ENCODE measurements around the gene DPEP1. TPM values are rescaled to one million over a fixed set of nuclear protein-coding genes. Genes with fewer than 3 reads are reported as not detected.
"Not testable (repeated sequence)": the region's sequence is repeated elsewhere in the genome, so short reads cannot be mapped to it uniquely, and the experiment has no call there.

Gene DPEP1
- total RNA-seq, 1 donor from 2014 or later = not detected

DNA sequence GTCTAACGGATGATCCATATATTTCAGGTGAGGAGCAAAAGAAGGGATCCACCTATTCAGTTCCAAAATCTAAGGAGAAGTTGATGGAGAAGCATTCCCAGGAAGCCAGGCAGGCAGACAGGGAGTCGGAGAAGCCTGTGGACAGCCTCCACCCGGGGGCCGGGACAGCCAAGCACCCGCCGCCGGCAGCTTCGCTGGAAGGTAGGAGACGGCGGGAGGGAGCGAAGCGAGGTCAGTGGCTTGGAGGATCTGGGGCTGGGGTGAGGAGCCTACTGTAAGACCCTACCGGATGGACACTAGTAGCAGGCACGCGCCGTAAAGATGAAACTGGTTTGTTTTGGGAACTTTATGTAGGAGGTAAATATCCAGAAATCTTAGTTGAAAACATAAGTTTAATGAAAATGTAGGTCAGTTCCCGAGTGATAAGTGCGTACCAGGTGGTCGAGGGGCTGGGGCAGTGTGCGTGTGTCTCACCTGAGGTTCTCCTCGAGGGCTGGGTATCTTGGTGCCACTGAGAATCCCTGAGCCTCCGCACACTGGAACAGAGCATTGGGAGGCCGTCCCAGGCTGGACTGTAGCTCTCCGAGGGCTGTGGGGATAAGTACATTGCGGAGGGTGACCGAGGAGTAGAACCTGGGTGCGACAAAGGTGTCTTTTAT is 44.9 kb downstream of the DPEP1 start:
- TF ChIP-seq, protein P1, sequence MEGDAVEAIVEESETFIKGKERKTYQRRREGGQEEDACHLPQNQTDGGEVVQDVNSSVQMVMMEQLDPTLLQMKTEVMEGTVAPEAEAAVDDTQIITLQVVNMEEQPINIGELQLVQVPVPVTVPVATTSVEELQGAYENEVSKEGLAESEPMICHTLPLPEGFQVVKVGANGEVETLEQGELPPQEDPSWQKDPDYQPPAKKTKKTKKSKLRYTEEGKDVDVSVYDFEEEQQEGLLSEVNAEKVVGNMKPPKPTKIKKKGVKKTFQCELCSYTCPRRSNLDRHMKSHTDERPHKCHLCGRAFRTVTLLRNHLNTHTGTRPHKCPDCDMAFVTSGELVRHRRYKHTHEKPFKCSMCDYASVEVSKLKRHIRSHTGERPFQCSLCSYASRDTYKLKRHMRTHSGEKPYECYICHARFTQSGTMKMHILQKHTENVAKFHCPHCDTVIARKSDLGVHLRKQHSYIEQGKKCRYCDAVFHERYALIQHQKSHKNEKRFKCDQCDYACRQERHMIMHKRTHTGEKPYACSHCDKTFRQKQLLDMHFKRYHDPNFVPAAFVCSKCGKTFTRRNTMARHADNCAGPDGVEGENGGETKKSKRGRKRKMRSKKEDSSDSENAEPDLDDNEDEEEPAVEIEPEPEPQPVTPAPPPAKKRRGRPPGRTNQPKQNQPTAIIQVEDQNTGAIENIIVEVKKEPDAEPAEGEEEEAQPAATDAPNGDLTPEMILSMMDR (IDR thresholded peaks at IDR 0.05) = no peak
- Mint-ChIP-seq H3K9me3 (ENCODE audit: unreplicated experiment) (no peaks in the 10 kb centered on the region), H3K27me3 (ENCODE audit: unreplicated experiment) (no peaks in the 10 kb centered on the region), H3K27ac (ENCODE audit: unreplicated experiment) (peak overlapping the region; percentile 86), H3K4me1 (ENCODE audit: unreplicated experiment) (peaks cover 28% of the 10 kb centered on the region), H3K36me3 (ENCODE audit: unreplicated experiment) (peaks cover 11% of the 10 kb centered on the region), H3K4me3 (ENCODE audit: unreplicated experiment) (peak overlapping the region; percentile 86)
- no peak for DNase-seq (ENCODE audit: extremely low spot score, unreplicated experiment)

DNA sequence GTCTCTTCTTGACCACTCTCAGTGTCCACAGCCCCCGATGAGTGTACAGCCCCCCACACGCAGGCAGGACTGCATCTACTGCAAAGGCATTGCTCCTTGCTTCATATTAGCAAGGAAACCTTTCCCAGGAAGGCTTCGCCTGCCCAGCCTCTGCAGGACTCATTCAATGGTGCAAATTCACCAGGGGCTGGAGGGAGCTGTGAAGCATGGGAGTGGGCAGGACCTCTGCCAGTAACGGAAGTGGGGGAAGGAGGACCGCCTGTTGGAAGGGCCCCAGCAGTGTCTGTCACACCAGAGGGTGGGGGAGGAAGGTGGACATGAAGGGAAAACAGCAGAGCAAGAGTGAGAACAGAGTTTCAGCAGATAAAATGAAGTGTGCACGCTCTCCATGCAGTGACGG is 46.7 kb downstream of the DPEP1 start:
- no peak for DNase-seq (ENCODE audit: extremely low spot score, unreplicated experiment)
- no peak overlapping the region for H3K4me3 Mint-ChIP-seq (ENCODE audit: unreplicated experiment)

DNA sequence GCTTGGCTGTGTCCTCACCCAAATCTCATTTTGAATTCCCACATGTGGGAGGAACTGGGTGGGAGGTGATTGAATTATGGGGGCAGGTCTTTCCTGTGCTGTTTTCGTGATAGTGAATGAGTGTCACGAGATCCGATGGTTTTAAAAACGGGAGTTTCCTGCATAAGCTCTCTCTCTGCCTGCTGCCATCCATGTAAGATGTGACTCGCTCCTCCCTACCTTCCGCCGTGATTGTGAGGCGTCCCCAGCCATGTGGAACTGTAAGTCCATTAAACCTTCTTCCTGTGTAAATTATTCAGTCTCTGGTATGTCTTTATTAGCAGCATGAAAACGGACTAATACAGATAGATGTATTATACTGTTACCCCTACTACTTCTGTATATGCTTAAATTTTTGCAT is 47.8 kb downstream of the DPEP1 start:
- DNase-seq (ENCODE audit: extremely low spot score, unreplicated experiment) = no peak
- H3K36me3 Mint-ChIP-seq (ENCODE audit: unreplicated experiment) = peaks cover 19% of the 10 kb centered on the region

More for the DNA sequence above, 46.7 kb downstream of the DPEP1 start:
- no peaks in the 10 kb centered on the region for H3K9me3 Mint-ChIP-seq (ENCODE audit: unreplicated experiment)
- TF ChIP-seq, protein P1 (IDR thresholded peaks at IDR 0.05) = no peak
- H3K27me3 Mint-ChIP-seq (ENCODE audit: unreplicated experiment) = no peaks in the 10 kb centered on the region
- H3K4me1 Mint-ChIP-seq (ENCODE audit: unreplicated experiment) = peaks cover 25% of the 10 kb centered on the region
- H3K27ac Mint-ChIP-seq (ENCODE audit: unreplicated experiment) = no peak overlapping the region
- peaks cover 15% of the 10 kb centered on the region for H3K36me3 Mint-ChIP-seq (ENCODE audit: unreplicated experiment)

DNA sequence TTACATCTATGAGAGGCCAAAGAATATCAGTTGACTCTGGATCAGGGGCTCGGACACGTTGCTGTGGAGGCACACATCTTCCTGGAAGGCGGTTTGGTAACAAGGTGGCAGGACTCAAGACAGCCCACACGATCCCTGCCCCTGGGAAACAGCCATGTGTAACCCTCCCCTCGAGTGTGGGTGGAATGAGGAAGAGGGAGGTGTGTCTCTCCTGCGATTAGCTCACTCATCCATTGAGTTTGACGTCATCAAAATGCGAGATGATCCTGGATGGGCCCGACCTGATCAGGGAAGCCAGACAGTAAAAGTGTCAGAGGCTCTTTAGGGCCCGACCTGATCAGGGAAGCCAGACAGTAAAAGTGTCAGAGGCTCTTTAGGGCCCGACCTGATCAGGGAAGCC is 50.8 kb downstream of the DPEP1 start:
- not testable (repeated sequence) for DNase-seq (ENCODE audit: extremely low spot score, unreplicated experiment); H3K9me3 Mint-ChIP-seq (ENCODE audit: unreplicated experiment); H3K4me3 Mint-ChIP-seq (ENCODE audit: unreplicated experiment); H3K4me1 Mint-ChIP-seq (ENCODE audit: unreplicated experiment); H3K27me3 Mint-ChIP-seq (ENCODE audit: unreplicated experiment); H3K27ac Mint-ChIP-seq (ENCODE audit: unreplicated experiment)
- peaks cover 22% of the 10 kb centered on the region for H3K36me3 Mint-ChIP-seq (ENCODE audit: unreplicated experiment)

More for the DNA sequence above, 47.8 kb downstream of the DPEP1 start:
- Mint-ChIP-seq H3K4me1 (ENCODE audit: unreplicated experiment) (peaks cover 17% of the 10 kb centered on the region), H3K9me3 (ENCODE audit: unreplicated experiment) (no peaks in the 10 kb centered on the region), H3K4me3 (ENCODE audit: unreplicated experiment) (no peak overlapping the region), H3K27ac (ENCODE audit: unreplicated experiment) (no peak overlapping the region), H3K27me3 (ENCODE audit: unreplicated experiment) (no peaks in the 10 kb centered on the region)
- TF ChIP-seq, protein P1 (IDR thresholded peaks at IDR 0.05) = no peak

DNA sequence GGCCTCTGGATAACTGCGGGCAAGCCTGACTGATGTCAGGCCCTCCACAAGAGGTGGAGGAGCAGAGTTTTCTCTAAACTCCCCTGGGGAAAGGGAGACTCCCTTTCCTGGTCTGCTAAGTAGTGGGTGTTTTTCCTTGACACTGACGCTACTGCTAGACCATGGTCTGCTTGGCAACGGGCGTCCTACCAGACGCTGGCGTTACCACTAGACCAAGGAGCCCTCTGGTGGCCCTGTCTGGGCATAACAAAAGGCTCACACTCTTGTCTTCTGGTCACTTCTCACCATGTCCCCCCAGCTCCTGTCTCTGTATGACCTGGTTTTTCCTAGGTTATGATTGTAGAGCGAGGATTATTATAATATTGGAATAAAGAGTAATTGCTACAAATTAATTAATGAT is 53.6 kb downstream of the DPEP1 start:
- not testable (repeated sequence) for H3K27ac Mint-ChIP-seq (ENCODE audit: unreplicated experiment); DNase-seq (ENCODE audit: extremely low spot score, unreplicated experiment); H3K9me3 Mint-ChIP-seq (ENCODE audit: unreplicated experiment); H3K27me3 Mint-ChIP-seq (ENCODE audit: unreplicated experiment); H3K4me3 Mint-ChIP-seq (ENCODE audit: unreplicated experiment); H3K4me1 Mint-ChIP-seq (ENCODE audit: unreplicated experiment)
- TF ChIP-seq, protein P1 (IDR thresholded peaks at IDR 0.05) = peak; percentile 45
- peaks cover 11% of the 10 kb centered on the region for H3K36me3 Mint-ChIP-seq (ENCODE audit: unreplicated experiment)
